ENCODE data around the gene LGR4.

The LGR4 gene

DNA sequence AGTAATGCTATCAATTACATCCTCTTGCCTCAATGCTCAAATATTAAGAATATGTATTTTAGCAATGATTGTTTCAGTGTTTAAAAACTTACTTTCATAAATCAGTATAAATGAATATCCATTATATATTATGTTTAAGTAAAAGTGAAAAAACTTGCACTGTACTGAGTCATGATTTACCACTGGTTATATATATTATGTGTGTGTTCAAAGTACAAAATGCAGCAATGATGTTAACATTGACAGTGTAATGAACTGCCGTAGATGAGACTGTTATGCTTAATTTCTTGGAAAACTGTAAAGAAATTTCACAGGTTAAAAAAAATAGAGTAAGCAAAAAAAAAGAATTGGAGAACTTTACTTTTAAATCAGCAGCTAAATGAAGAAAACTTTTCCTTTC, 25.3 kb upstream of the LGR4 start:
- TF ChIP-seq, protein P1, sequence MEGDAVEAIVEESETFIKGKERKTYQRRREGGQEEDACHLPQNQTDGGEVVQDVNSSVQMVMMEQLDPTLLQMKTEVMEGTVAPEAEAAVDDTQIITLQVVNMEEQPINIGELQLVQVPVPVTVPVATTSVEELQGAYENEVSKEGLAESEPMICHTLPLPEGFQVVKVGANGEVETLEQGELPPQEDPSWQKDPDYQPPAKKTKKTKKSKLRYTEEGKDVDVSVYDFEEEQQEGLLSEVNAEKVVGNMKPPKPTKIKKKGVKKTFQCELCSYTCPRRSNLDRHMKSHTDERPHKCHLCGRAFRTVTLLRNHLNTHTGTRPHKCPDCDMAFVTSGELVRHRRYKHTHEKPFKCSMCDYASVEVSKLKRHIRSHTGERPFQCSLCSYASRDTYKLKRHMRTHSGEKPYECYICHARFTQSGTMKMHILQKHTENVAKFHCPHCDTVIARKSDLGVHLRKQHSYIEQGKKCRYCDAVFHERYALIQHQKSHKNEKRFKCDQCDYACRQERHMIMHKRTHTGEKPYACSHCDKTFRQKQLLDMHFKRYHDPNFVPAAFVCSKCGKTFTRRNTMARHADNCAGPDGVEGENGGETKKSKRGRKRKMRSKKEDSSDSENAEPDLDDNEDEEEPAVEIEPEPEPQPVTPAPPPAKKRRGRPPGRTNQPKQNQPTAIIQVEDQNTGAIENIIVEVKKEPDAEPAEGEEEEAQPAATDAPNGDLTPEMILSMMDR (IDR thresholded peaks at IDR 0.05; ENCODE audit: low read depth, low read length): no peak
- no peak for DNase-seq (ENCODE audit: extremely low read depth, low read depth)

DNA sequence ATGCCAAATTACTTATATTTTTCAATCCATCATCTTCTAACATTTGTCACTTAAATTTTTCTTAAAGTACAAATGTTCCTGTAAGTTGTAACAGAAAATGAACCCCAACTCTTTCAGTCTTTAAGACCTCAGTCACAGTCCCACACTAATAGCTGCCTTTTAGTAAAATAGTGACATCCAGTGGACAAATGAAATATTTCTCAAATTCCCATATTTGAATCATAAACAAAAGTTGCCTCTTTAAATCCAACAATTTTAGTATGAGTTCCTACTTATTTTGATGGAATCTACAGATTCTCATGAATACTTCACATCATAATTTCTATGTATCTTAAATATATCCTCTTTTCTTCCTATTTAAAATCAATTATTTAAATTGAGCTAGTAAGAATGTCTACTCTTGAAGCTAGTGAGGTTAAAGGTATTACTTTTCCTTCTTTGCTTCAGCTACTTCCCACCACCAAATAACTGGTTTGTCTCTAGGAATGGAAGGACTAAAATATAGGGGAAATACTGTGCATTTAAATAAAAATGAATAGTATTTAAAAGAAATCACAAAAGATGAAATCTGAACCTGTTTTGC, 24.8 kb upstream of the LGR4 start:
- TF ChIP-seq, protein P1 (IDR thresholded peaks at IDR 0.05; ENCODE audit: low read depth, low read length): peak; percentile 42
- no peak for DNase-seq (ENCODE audit: extremely low read depth, low read depth)

DNA sequence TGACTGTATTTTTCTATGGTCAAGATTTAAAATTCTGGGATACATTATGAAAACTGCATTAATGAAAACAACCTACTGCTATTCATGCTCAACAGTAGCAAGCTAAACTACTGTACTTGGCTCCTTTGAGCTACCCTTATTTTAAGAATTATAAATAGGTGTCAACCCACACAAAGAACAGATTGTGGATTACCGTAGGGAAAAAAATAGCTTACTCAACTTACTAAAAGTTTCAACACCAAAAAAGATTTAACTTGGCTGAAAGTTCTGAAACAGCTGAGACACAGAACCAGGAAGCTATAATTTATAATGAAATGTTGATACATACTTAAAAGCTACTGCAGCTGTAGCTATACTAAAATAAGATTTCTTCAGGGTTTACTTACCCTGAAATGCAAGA, 23.9 kb upstream of the LGR4 start:
- TF ChIP-seq, protein P1 (IDR thresholded peaks at IDR 0.05; ENCODE audit: low read depth, low read length): no peak
- DNase-seq (ENCODE audit: extremely low read depth, low read depth): no peak

- TF ChIP-seq, protein P1 (IDR thresholded peaks at IDR 0.05; ENCODE audit: low read depth, low read length): no peak
- no peak for DNase-seq (ENCODE audit: extremely low read depth, low read depth)
Measured at GRCh38 chr11:27495710-27496300, 23.2 kb upstream of the LGR4 start.

DNA sequence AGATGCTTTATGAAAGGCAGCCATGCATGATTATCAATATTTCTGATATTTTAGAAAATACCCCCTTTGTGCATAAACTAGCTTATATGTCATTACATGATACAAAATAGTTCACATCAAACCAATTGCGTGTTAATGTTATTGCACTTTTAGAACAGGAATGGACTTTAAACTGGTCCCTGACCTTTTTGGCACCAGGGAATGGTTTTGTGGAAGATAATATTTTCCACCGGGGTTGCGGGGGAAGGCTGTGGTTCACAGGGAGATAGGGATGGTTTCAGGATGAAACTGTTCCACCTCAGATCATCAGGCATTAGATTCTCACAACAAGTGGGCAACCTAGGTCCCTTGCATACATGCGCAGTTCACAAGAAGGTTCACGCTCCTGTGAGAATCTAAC, 16.5 kb upstream of the LGR4 start:
- TF ChIP-seq, protein P1 (IDR thresholded peaks at IDR 0.05; ENCODE audit: low read depth, low read length): no peak

DNA sequence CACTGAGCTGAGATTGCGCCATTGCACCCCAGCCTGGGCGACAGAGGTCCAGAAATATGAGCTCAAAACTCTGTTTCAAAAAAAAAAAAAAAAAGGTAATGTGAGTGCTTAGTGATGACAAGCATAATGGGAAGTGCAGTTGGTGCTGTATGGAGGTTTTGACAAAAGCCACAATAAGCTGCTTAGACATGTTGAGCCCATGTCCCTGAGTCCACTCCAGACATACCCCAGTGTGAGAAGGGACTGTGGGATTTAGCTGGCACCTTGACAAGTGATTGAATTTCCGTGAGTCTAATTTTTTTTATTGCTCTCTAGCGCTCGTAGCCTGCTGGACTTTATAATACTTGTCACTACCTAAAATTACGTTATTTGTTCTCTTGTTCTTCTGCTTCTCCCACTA, 15.1 kb upstream of the LGR4 start:
- TF ChIP-seq, protein P1 (IDR thresholded peaks at IDR 0.05; ENCODE audit: low read depth, low read length): no peak
- DNase-seq (ENCODE audit: extremely low read depth, low read depth): no peak

More for the DNA sequence above, 16.5 kb upstream of the LGR4 start:
- DNase-seq (ENCODE audit: extremely low read depth, low read depth): no peak

DNA sequence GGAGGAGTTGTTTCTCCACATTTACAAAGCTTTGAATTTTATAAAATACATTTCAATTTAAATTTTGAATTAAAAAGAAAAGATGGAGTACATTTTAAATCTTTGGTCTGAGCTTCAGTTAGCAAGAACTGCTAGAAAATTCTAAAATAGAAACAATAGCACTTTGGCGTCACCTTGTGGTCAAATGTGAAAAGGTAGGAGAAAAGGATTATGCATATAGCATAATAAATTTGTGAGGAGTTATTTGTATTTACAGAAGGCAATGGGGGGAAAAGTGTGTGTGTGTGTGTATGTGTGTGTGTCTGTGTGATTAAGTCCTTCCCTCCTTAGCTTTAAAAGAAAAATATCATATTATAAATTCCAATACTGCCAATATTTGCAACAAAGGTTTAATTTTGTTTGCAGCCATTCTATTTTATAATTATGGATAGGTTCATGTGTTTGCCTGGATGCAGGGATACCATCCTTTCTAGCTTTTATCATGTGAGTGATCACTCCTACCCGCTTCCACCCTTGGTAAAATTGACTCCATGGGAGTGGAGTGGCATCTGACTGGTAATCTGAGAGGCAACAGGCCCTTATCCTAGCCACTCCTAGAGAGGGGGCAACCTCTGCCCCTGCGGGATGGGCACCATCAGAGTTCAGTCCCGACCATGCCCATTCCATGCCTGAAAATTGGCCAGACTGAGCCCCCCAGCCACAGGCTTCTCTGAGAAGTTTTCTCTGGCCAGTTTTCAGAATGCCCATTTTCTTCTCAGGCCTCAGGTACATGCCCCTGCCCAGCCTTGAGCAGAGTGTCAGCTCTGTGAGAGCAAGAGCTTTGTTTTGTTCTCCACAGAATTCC, 13.6 kb upstream of the LGR4 start:
- no peak for DNase-seq (ENCODE audit: extremely low read depth, low read depth)
- TF ChIP-seq, protein P1 (IDR thresholded peaks at IDR 0.05; ENCODE audit: low read depth, low read length): peak; percentile 79
